ENCODE data around the gene INSL6.
A peak's percentile ranks its signal among the peaks of the same experiment; 100 is the strongest.

The INSL6 gene

DNA sequence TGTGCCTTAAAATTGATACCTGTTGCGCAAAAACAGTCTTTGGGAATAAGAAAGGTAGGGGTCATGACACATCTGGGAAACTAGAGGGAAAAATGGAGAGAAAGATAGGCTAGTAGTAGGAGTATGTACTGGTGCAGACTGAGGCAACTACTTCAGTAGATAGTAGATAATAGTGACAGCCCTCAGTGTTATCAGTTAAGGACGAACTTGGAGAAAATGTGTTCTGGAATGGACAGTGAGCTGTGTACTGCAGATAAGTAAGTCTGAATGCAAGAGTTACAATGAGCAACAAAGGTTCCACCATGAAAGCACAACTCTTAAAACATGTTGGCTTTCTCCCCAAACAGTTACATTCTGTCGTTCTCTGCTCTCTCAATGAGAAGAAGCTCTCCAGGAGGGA, 6.5 kb upstream of the INSL6 start:
- no peaks in the 10 kb centered on the region for H3K79me2 ChIP-seq (ENCODE audit: insufficient read depth, low read length)
- no peak overlapping the region for H3K4me3 ChIP-seq (ENCODE audit: insufficient read depth, low read length, poor library complexity, severe bottlenecking)
- no peak overlapping the region for H2AFZ ChIP-seq (ENCODE audit: low read depth, low read length, severe bottlenecking)
- H3K9me3 ChIP-seq (ENCODE audit: insufficient read depth, low read length), result no peaks in the 10 kb centered on the region
- no peak overlapping the region for H3K9ac ChIP-seq (ENCODE audit: low read length)
- H3K27me3 ChIP-seq (ENCODE audit: low read length), result no peaks in the 10 kb centered on the region
- H3K27ac ChIP-seq (ENCODE audit: low read depth, low read length), result no peak overlapping the region
- no peaks in the 10 kb centered on the region for H4K20me1 ChIP-seq (ENCODE audit: low read depth, low read length)
- no peaks in the 10 kb centered on the region for H3K9me2 ChIP-seq (replicated peaks; ENCODE audit: insufficient read depth, low read length)
- TF ChIP-seq, protein P1, sequence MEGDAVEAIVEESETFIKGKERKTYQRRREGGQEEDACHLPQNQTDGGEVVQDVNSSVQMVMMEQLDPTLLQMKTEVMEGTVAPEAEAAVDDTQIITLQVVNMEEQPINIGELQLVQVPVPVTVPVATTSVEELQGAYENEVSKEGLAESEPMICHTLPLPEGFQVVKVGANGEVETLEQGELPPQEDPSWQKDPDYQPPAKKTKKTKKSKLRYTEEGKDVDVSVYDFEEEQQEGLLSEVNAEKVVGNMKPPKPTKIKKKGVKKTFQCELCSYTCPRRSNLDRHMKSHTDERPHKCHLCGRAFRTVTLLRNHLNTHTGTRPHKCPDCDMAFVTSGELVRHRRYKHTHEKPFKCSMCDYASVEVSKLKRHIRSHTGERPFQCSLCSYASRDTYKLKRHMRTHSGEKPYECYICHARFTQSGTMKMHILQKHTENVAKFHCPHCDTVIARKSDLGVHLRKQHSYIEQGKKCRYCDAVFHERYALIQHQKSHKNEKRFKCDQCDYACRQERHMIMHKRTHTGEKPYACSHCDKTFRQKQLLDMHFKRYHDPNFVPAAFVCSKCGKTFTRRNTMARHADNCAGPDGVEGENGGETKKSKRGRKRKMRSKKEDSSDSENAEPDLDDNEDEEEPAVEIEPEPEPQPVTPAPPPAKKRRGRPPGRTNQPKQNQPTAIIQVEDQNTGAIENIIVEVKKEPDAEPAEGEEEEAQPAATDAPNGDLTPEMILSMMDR (IDR thresholded peaks at IDR 0.05; ENCODE audit: insufficient read depth, low read length, poor library complexity, severe bottlenecking), result no peak
- TF ChIP-seq EZH2phosphoT487 (conservative IDR thresholded peaks at IDR 0.05; ENCODE audit: low read length), result no peak
- H3K4me2 ChIP-seq (ENCODE audit: low read depth, low read length, poor library complexity, severe bottlenecking), result no peak overlapping the region
- H3K36me3 ChIP-seq (ENCODE audit: low read length), result no peaks in the 10 kb centered on the region
- H3F3A ChIP-seq (ENCODE audit: insufficient read depth), result no peaks in the 10 kb centered on the region

- Histone ChIP-seq H3K36me3 (ENCODE audit: low read length) (no peaks in the 10 kb centered on the region), H4K20me1 (ENCODE audit: low read depth, low read length) (no peaks in the 10 kb centered on the region), H3K4me3 (ENCODE audit: insufficient read depth, low read length, poor library complexity, severe bottlenecking) (no peak overlapping the region), H3K9ac (ENCODE audit: low read length) (no peak overlapping the region), H3K79me2 (ENCODE audit: insufficient read depth, low read length) (no peaks in the 10 kb centered on the region), H2AFZ (ENCODE audit: low read depth, low read length, severe bottlenecking) (no peak overlapping the region), H3K27ac (ENCODE audit: low read depth, low read length) (no peak overlapping the region), H3K9me3 (ENCODE audit: insufficient read depth, low read length) (no peaks in the 10 kb centered on the region), H3K9me2 (replicated peaks; ENCODE audit: insufficient read depth, low read length) (no peaks in the 10 kb centered on the region), H3F3A (ENCODE audit: insufficient read depth) (no peaks in the 10 kb centered on the region), H3K4me2 (ENCODE audit: low read depth, low read length, poor library complexity, severe bottlenecking) (no peak overlapping the region), H3K27me3 (ENCODE audit: low read length) (no peaks in the 10 kb centered on the region)
- TF ChIP-seq EZH2phosphoT487 (conservative IDR thresholded peaks at IDR 0.05; ENCODE audit: low read length), result no peak
- TF ChIP-seq, protein P1 (IDR thresholded peaks at IDR 0.05; ENCODE audit: insufficient read depth, low read length, poor library complexity, severe bottlenecking), result no peak
Observed at GRCh38 chr9:5188060-5188984, 2.9 kb upstream of the INSL6 start.

GRCh38 chr9:5186416-5187169, 1.2 kb upstream of the INSL6 start:
- Histone ChIP-seq H3K27me3 (ENCODE audit: low read length) (no peaks in the 10 kb centered on the region), H3K9me3 (ENCODE audit: insufficient read depth, low read length) (no peaks in the 10 kb centered on the region), H3K9ac (ENCODE audit: low read length) (no peak overlapping the region), H3K27ac (ENCODE audit: low read depth, low read length) (no peak overlapping the region), H3F3A (ENCODE audit: insufficient read depth) (no peaks in the 10 kb centered on the region), H3K4me2 (ENCODE audit: low read depth, low read length, poor library complexity, severe bottlenecking) (no peak overlapping the region), H3K79me2 (ENCODE audit: insufficient read depth, low read length) (no peaks in the 10 kb centered on the region), H3K9me2 (replicated peaks; ENCODE audit: insufficient read depth, low read length) (no peaks in the 10 kb centered on the region), H2AFZ (ENCODE audit: low read depth, low read length, severe bottlenecking) (no peak overlapping the region), H3K36me3 (ENCODE audit: low read length) (no peaks in the 10 kb centered on the region), H3K4me3 (ENCODE audit: insufficient read depth, low read length, poor library complexity, severe bottlenecking) (no peak overlapping the region), H4K20me1 (ENCODE audit: low read depth, low read length) (no peaks in the 10 kb centered on the region)
- TF ChIP-seq EZH2phosphoT487 (conservative IDR thresholded peaks at IDR 0.05; ENCODE audit: low read length), result no peak
- TF ChIP-seq, protein P1 (IDR thresholded peaks at IDR 0.05; ENCODE audit: insufficient read depth, low read length, poor library complexity, severe bottlenecking), result peak; percentile 69
